ENCODE measurements around the gene ADORA1. TPM values are rescaled to one million over a fixed set of nuclear protein-coding genes. Genes with fewer than 3 reads are reported as not detected.

The ADORA1 gene
- total and polyA plus RNA-seq, 4 donors = 0.33 to 1.1 (median 0.37) TPM

- no peak for DNase-seq (ENCODE audit: low spot score)
- TF ChIP-seq SP1 (IDR thresholded peaks at IDR 0.05) (no peak), RAD21 (IDR thresholded peaks at IDR 0.05) (no peak)
- Histone ChIP-seq H3K27ac (ENCODE audit: low read depth in 1 of 2, low read length in 2 of 2) (no peak overlapping the region), H3K9me3 (ENCODE audit: control insufficient read depth in 4 of 4, low read length in 3 of 4) (no peaks in the 10 kb centered on the region), H3K27me3 (ENCODE audit: control insufficient read depth in 4 of 4, insufficient read depth in 4 of 4, low read length in 3 of 4) (no peaks in the 10 kb centered on the region), H3K36me3 (ENCODE audit: control insufficient read depth in 4 of 4, insufficient read depth in 3 of 4, low read depth in 1 of 4, low read length in 3 of 4) (no peaks in the 10 kb centered on the region), H3K9ac (ENCODE audit: low read depth in 1 of 2, low read length in 2 of 2) (no peak overlapping the region), H3K4me3 (ENCODE audit: low read depth in 1 of 3, low read length in 3 of 3) (no peak overlapping the region), H3K4me1 (ENCODE audit: control insufficient read depth in 4 of 4, insufficient read depth in 4 of 4, low read length in 3 of 4) (no peaks in the 10 kb centered on the region)
- 60% methylated on average over 9 of the region's 9 CpGs for WGBS
These were observed 50.0 kb downstream of the ADORA1 start for GRCh38 chr1:203177470-203178039.

- no peaks in the 10 kb centered on the region for H3K4me1 ChIP-seq (ENCODE audit: control insufficient read depth in 4 of 4, insufficient read depth in 4 of 4, low read length in 3 of 4)
- TF ChIP-seq ATF3 (IDR thresholded peaks at IDR 0.05) (no peak), TAF1 (conservative IDR thresholded peaks at IDR 0.05) (no peak), FOXA2 (IDR thresholded peaks at IDR 0.05) (no peak), MAX (IDR thresholded peaks at IDR 0.05) (no peak), HNF4A (conservative IDR thresholded peaks at IDR 0.05) (no peak), REST (IDR thresholded peaks at IDR 0.05) (no peak), RXRA (IDR thresholded peaks at IDR 0.05) (no peak), JUND (IDR thresholded peaks at IDR 0.05) (no peak), RAD21 (IDR thresholded peaks at IDR 0.05) (no peak), CTCF (IDR thresholded peaks at IDR 0.05; ENCODE audit: low read depth, low read length, missing input control) (no peak), NR2F2 (IDR thresholded peaks at IDR 0.05) (no peak), SP1 (IDR thresholded peaks at IDR 0.05) (no peak), GABPA (IDR thresholded peaks at IDR 0.05 in 1 of 2, conservative IDR thresholded peaks at IDR 0.05 in 1 of 2) (no peak), HNF4G (IDR thresholded peaks at IDR 0.05) (no peak)
- no peaks in the 10 kb centered on the region for H3K27me3 ChIP-seq (ENCODE audit: control insufficient read depth in 4 of 4, insufficient read depth in 4 of 4, low read length in 3 of 4)
- WGBS = 46% methylated on average over 5 of the region's 5 CpGs
- DNase-seq (ENCODE audit: low spot score) = no peak
- H3K9ac ChIP-seq (ENCODE audit: low read depth in 1 of 2, low read length in 2 of 2) = no peak overlapping the region
- no peaks in the 10 kb centered on the region for H3K9me3 ChIP-seq (ENCODE audit: control insufficient read depth in 4 of 4, low read length in 3 of 4)
- no peak overlapping the region for H3K27ac ChIP-seq (ENCODE audit: low read depth in 1 of 2, low read length in 2 of 2)
- no peak overlapping the region for H3K4me3 ChIP-seq (ENCODE audit: low read depth in 1 of 3, low read length in 3 of 3)
- H3K36me3 ChIP-seq (ENCODE audit: control insufficient read depth in 4 of 4, insufficient read depth in 3 of 4, low read depth in 1 of 4, low read length in 3 of 4) = no peaks in the 10 kb centered on the region
These were observed 50.6 kb downstream of the ADORA1 start for GRCh38 chr1:203178083-203178482.
